ENCODE data around the gene KISS1. TPM values are rescaled to one million over a fixed set of nuclear protein-coding genes. Genes with fewer than 3 reads are reported as not detected.

KISS1 gene
- total and polyA plus RNA-seq, 10 donors: not detected

DNA sequence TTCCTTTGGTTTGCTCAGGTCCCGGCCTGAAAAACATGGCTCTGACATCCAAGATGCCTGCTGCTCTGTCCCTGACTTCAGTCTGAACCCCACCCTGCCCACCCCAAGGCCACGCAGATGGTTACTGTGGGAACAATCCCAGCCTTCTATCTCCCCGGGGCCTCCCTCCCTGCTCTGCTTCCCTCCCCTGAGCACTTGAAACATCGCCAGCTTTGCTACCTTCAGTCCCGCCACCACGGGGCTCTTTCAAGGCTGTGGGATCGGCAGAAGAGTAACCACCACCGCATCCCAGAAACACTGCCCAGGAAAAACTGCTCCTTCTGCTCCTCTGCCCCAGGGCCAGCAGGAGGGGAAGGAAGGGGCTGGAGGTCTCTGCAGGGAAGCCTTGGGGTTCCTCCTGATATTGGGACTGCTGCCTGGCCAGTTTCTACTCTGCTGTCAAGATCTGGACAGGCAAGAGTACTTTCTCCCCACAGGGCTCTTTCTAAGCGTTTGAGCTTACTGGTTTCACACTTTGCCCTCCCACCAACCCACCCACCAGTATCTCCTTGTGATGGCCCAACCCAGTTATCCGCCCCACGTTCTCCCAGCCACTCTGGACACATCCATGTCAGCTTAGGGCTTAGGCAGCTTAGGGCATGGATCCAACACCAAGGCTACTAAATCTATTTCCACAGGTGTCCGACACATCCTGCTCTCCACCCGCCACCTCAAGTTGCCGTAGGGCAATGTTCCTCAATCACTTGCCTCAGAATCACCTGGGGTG is 52.8 kb downstream of the KISS1 start:
- WGBS, 5 donors: 73 to 82% (median 76%) methylated on average over 14 of the region's 14 CpGs

DNA sequence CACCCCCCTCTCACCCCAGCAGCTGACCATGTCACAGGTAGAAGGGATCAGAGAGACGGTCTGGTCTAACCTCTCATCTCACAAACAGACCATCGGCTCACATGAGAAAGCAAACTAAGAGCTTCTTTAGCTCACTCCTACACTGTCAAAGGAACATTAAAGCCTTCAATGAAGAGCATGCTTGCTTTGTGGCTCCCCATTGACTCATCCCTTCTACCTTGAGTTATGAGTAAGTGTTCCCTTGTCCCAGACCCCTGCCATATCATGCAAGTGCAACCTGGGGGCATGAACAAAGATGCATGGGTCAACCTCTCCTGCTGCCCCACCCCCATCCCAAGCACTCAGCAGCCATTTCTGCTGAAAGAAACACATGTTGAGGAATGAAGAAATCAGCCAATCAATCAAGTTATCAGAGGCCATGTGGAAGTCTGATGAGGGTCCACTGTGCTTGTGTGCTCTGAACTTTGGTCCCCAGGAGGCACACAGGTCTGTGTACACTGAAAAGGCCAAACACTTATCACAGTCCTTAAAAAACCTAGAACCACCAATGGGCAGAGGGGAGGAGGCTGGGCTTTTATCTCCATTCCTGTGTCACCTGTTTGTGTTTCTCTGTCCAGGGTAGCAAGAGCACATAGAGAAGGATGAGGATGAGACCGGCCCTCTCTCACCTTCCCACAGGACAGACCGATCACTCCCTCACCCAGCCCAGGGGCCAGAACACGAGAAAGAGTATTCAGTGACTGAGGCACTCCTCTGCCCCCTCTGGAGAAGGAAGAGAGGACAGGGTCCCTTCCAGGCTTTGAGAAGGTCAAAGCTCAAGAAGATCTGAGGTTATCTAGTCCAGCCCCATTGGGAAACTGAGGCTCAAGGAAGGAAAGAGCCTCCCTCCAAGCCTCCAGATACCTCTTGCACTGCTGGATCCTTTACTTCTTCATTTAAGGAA is 54.0 kb downstream of the KISS1 start:
- H3K4me3 ChIP-seq: no peak overlapping the region
- no peaks in the 10 kb centered on the region for H3K27me3 ChIP-seq (replicated peaks in 1 of 7)
- WGBS, 5 donors: 84 to 94% (median 86%) methylated on average over 5 of the region's 5 CpGs
- H3K4me1 ChIP-seq: no peaks in the 10 kb centered on the region
- intact Hi-C loops (cut with DNase I; ENCODE audit: low total_unique reads): no loop called here
- H3K36me3 ChIP-seq: peaks cover 0 to 25% (median 0%) of the 10 kb centered on the region in 6 donors
- H3K27ac ChIP-seq: no peak overlapping the region
- no peaks in the 10 kb centered on the region for H3K9me3 ChIP-seq
- no peak for DNase-seq
- TF ChIP-seq POLR2AphosphoS5 (IDR thresholded peaks at IDR 0.05): no peak
- TF ChIP-seq, protein P1, sequence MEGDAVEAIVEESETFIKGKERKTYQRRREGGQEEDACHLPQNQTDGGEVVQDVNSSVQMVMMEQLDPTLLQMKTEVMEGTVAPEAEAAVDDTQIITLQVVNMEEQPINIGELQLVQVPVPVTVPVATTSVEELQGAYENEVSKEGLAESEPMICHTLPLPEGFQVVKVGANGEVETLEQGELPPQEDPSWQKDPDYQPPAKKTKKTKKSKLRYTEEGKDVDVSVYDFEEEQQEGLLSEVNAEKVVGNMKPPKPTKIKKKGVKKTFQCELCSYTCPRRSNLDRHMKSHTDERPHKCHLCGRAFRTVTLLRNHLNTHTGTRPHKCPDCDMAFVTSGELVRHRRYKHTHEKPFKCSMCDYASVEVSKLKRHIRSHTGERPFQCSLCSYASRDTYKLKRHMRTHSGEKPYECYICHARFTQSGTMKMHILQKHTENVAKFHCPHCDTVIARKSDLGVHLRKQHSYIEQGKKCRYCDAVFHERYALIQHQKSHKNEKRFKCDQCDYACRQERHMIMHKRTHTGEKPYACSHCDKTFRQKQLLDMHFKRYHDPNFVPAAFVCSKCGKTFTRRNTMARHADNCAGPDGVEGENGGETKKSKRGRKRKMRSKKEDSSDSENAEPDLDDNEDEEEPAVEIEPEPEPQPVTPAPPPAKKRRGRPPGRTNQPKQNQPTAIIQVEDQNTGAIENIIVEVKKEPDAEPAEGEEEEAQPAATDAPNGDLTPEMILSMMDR (IDR thresholded peaks at IDR 0.05 in 8 of 11, conservative IDR thresholded peaks at IDR 0.05 in 3 of 11): no peak
- TF ChIP-seq POLR2A (IDR thresholded peaks at IDR 0.05): no peak

More for the DNA sequence above, 52.8 kb downstream of the KISS1 start:
- H3K4me3 ChIP-seq: no peak overlapping the region
- intact Hi-C loops (cut with DNase I; ENCODE audit: low total_unique reads): no loop called here
- no peaks in the 10 kb centered on the region for H3K4me1 ChIP-seq
- TF ChIP-seq, protein P1 (IDR thresholded peaks at IDR 0.05 in 8 of 11, conservative IDR thresholded peaks at IDR 0.05 in 3 of 11): no peak
- TF ChIP-seq POLR2A (IDR thresholded peaks at IDR 0.05) (no peak), POLR2AphosphoS5 (IDR thresholded peaks at IDR 0.05) (no peak)
- no peak overlapping the region for H3K27ac ChIP-seq
- DNase-seq: no peak
- H3K27me3 ChIP-seq (replicated peaks in 1 of 7): no peaks in the 10 kb centered on the region
- H3K9me3 ChIP-seq: no peaks in the 10 kb centered on the region
- peaks cover 0 to 15% (median 0%) of the 10 kb centered on the region in 6 donors for H3K36me3 ChIP-seq

DNA sequence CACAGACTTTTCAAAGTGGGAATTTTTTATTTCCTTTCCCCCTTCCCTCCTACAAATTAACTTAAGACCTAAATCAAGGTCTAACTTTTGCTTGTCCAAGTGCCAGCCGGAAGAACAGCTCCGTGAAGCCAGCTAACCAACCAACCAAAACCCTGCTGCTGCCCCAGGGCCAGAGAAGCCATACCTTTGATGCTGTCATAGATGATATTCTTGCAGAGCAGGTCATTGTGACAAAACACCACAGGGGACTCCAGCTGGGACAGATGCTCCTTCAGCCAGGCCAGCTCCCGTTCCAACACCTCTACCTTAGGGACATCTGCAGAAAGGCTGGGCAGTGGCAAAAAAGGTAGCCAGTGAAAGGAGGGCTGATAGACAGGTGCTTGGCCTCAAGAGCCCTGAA is 55.2 kb downstream of the KISS1 start:
- WGBS, 5 donors: 87 to 100% (median 93%) methylated on average over 2 to 3 of the region's 3 CpGs
- Histone ChIP-seq H3K27ac (no peak overlapping the region), H3K27me3 (replicated peaks in 1 of 7) (no peaks in the 10 kb centered on the region), H3K4me1 (no peaks in the 10 kb centered on the region), H3K36me3 (peaks cover 0 to 31% (median 0%) of the 10 kb centered on the region in 6 donors), H3K9me3 (no peaks in the 10 kb centered on the region), H3K4me3 (no peak overlapping the region)
- TF ChIP-seq, protein P1 (IDR thresholded peaks at IDR 0.05 in 8 of 11, conservative IDR thresholded peaks at IDR 0.05 in 3 of 11): no peak
- no peak for TF ChIP-seq POLR2AphosphoS5 (IDR thresholded peaks at IDR 0.05)
- no peak for TF ChIP-seq POLR2A (IDR thresholded peaks at IDR 0.05)
- intact Hi-C loops (cut with DNase I; ENCODE audit: low total_unique reads): no loop called here
- no peak for DNase-seq

Other genes starting within 250 kb of the KISS1 start
- gene SOX13, start 123.4 kb downstream of the KISS1 start, total RNA-seq: 10 to 100 TPM; 12.8 to 28.7 (median 19.2) TPM
- gene SOX13, start 123.4 kb downstream of the KISS1 start, polyA plus RNA-seq: 1 to 10 TPM; 2.0 to 9.6 (median 2.2) TPM
- 10 to 100 TPM in 2 of 7 donors, 1 to 10 TPM in 5; 4.4 to 20.8 (median 8.6) TPM for gene ETNK2, start 44.4 kb downstream of the KISS1 start, total RNA-seq
- 1 to 10 TPM; 1.9 to 3.8 (median 2.5) TPM for gene ETNK2, start 44.4 kb downstream of the KISS1 start, polyA plus RNA-seq
- under 1 TPM in 1 of 7 donors, not detected in 6; 0.25 TPM for gene REN, start 30.2 kb downstream of the KISS1 start, total RNA-seq
- gene REN, start 30.2 kb downstream of the KISS1 start, polyA plus RNA-seq: under 1 TPM in 1 of 3 donors, not detected in 2; 0.12 TPM
- gene GOLT1A, start 17.5 kb upstream of the KISS1 start, total RNA-seq: not detected
- gene GOLT1A, start 17.5 kb upstream of the KISS1 start, polyA plus RNA-seq: under 1 TPM in 2 of 3 donors, not detected in 1; 0.13 to 0.24 TPM
- gene PLEKHA6, start 163.4 kb upstream of the KISS1 start, total RNA-seq: 1 to 10 TPM in 6 of 7 donors, under 1 TPM in 1; 0.51 to 6.5 (median 4.0) TPM
- 1 to 10 TPM in 1 of 3 donors, under 1 TPM in 2; 0.47 to 1.8 (median 0.65) TPM for gene PLEKHA6, start 163.4 kb upstream of the KISS1 start, polyA plus RNA-seq
- 10 to 100 TPM; 46.3 to 73.1 (median 63.8) TPM for gene PPP1R15B, start 215.3 kb upstream of the KISS1 start, total RNA-seq
- gene PPP1R15B, start 215.3 kb upstream of the KISS1 start, polyA plus RNA-seq: 10 to 100 TPM; 10.8 to 17.2 (median 12.5) TPM